Peyer's patch (tissue), 4 donors: ENCODE measurements around the gene NVL. TPM values are rescaled to one million over a fixed set of nuclear protein-coding genes. Genes with fewer than 3 reads are reported as not detected.

Experiments used
- DNase-seq, 3 donors: peaks; one replicate each; pipeline ENCODE4 v3.0.0-alpha.2; 2017 to 2019
- H3K27ac ChIP-seq, 4 donors: fragments of 200-600 bp; sonication (generic); one replicate each; pipeline ENCODE4 v1.5.1; 2016 to 2019
- H3K27me3 ChIP-seq, 2 donors: fragments of 200-600 bp; sonication (generic); one replicate each; pipeline ENCODE4 v1.5.1; 2019
- H3K36me3 ChIP-seq, 3 donors: fragments of 200-600 bp; sonication (generic); one replicate each; pipeline ENCODE4 v1.5.1; 2016 to 2019
- H3K4me1 ChIP-seq, 4 donors: fragments of 200-600 bp; sonication (generic); one replicate each; pipeline ENCODE4 v1.5.1; 2016 to 2019
- H3K4me3 ChIP-seq, 4 donors: fragments of 200-600 bp; sonication (generic); 1 replicate in 3 of 4; 2 replicates in 1 of 4; pipeline ENCODE4 v1.5.1; 2016 to 2019; ENCODE audit warnings: mild to moderate bottlenecking in 1 of 4
- H3K9me3 ChIP-seq, 4 donors: fragments of 200-600 bp; sonication (generic); one replicate each; pipeline ENCODE4 v1.5.1; 2016 to 2019; ENCODE audit warnings: mild to moderate bottlenecking in 1 of 4
- CTCF ChIP-seq, 6 experiments: fragments of 450-650 bp in 4 of 6; fragments of 200-600 bp in 2 of 6; sonication (generic) in 1 of 6; IDR thresholded peaks; one replicate each; pipeline ENCODE4 v1.5.1; 2017 to 2019; ENCODE audit warnings: antibody characterized with exemption in 6 of 6, mild to moderate bottlenecking in 3 of 6, moderate library complexity in 1 of 6
- POLR2A ChIP-seq, 2 donors: fragments of 450-650 bp; IDR thresholded peaks; one replicate each; pipeline ENCODE4 v1.5.1; 2017; ENCODE audit warnings: antibody characterized with exemption in 2 of 2, mild to moderate bottlenecking in 2 of 2, moderate library complexity in 2 of 2
- total RNA-seq, 4 donors: library from RNA; depleted of rRNA; stranded (reverse); fragments of >200 nt; gene quantifications; one replicate each; pipeline ENCODE4 v1.1.0, GENCODE V29; 2016

The NVL gene
- total RNA-seq, 4 donors from 2014 or later = 26.6 to 96.6 (median 38.3) TPM

GRCh38 chr1:224237119-224237881 lies 92.7 kb downstream of the NVL start:
- peaks cover 0 to 48% (median 0%) of the 10 kb centered on the region in 3 donors for H3K36me3 ChIP-seq
- no peak overlapping the region for H3K27ac ChIP-seq
- TF ChIP-seq POLR2A (IDR thresholded peaks at IDR 0.05) (no peak), CTCF (IDR thresholded peaks at IDR 0.05) (no peak)
- peak in 1 of 3 donors; percentile 11 for DNase-seq
- no peaks in the 10 kb centered on the region for H3K4me1 ChIP-seq
- H3K4me3 ChIP-seq = no peak overlapping the region
- H3K27me3 ChIP-seq = no peaks in the 10 kb centered on the region
- no peaks in the 10 kb centered on the region for H3K9me3 ChIP-seq

- H3K4me1 ChIP-seq = no peaks in the 10 kb centered on the region
- H3K27ac ChIP-seq = no peak overlapping the region
- H3K9me3 ChIP-seq = no peaks in the 10 kb centered on the region
- no peaks in the 10 kb centered on the region for H3K27me3 ChIP-seq
- H3K36me3 ChIP-seq = peaks cover 0 to 60% (median 0%) of the 10 kb centered on the region in 3 donors
- no peak for DNase-seq
- no peak for TF ChIP-seq CTCF (IDR thresholded peaks at IDR 0.05)
- TF ChIP-seq POLR2A (IDR thresholded peaks at IDR 0.05) = no peak
- no peak overlapping the region for H3K4me3 ChIP-seq
Observed at GRCh38 chr1:224235813-224236493, 94.0 kb downstream of the NVL start.

- TF ChIP-seq CTCF (IDR thresholded peaks at IDR 0.05) = no peak
- no peak for TF ChIP-seq POLR2A (IDR thresholded peaks at IDR 0.05)
- Histone ChIP-seq H3K36me3 (peaks cover 0 to 62% (median 0%) of the 10 kb centered on the region in 3 donors), H3K4me1 (no peaks in the 10 kb centered on the region), H3K27me3 (no peaks in the 10 kb centered on the region), H3K4me3 (no peak overlapping the region), H3K9me3 (no peaks in the 10 kb centered on the region), H3K27ac (no peak overlapping the region)
- no peak for DNase-seq
Observed at GRCh38 chr1:224234017-224234416, 96.0 kb downstream of the NVL start.

GRCh38 chr1:224226849-224227502 lies 103.0 kb downstream of the NVL start:
- no peak for DNase-seq
- H3K4me1 ChIP-seq = no peaks in the 10 kb centered on the region
- H3K4me3 ChIP-seq = no peak overlapping the region
- no peaks in the 10 kb centered on the region for H3K9me3 ChIP-seq
- no peak overlapping the region for H3K27ac ChIP-seq
- H3K36me3 ChIP-seq = peaks cover 0 to 47% (median 0%) of the 10 kb centered on the region in 3 donors
- TF ChIP-seq POLR2A (IDR thresholded peaks at IDR 0.05) (no peak), CTCF (IDR thresholded peaks at IDR 0.05) (no peak)
- H3K27me3 ChIP-seq = no peaks in the 10 kb centered on the region

GRCh38 chr1:224223819-224224714 lies 105.9 kb downstream of the NVL start:
- TF ChIP-seq POLR2A (IDR thresholded peaks at IDR 0.05) (no peak), CTCF (IDR thresholded peaks at IDR 0.05) (no peak)
- H3K27me3 ChIP-seq = no peaks in the 10 kb centered on the region
- peak overlapping the region in 1 of 4 donors; percentile 25 for H3K27ac ChIP-seq
- H3K4me3 ChIP-seq = no peak overlapping the region
- no peak for DNase-seq
- no peaks in the 10 kb centered on the region for H3K9me3 ChIP-seq
- H3K4me1 ChIP-seq = peaks cover 0 to 4% (median 0%) of the 10 kb centered on the region in 4 donors
- peaks cover 0 to 24% (median 0%) of the 10 kb centered on the region in 3 donors for H3K36me3 ChIP-seq
